GM23248 (cell line): ENCODE results near the gene CDH4. TPM values are rescaled to one million over a fixed set of nuclear protein-coding genes. Genes with fewer than 3 reads are reported as not detected.
"Not testable (repeated sequence)": the region's sequence is repeated elsewhere in the genome, so short reads cannot be mapped to it uniquely, and the experiment has no call there.

Experiments
- DNase-seq: peaks from one replicate; pipeline ENCODE4 v3.0.0-alpha.2; 2015
- H2AFZ ChIP-seq: fragments of 200-600 bp; sonication (generic); 2 replicates; pipeline ENCODE4 v1.6.1; 2016; ENCODE audit warnings: antibody characterized with exemption
- H3F3A ChIP-seq: fragments of 200-600 bp; sonication (generic); 2 replicates; pipeline ENCODE4 v1.6.1; 2016; ENCODE audit warnings: mild to moderate bottlenecking, antibody characterized with exemption, mixed run types; ENCODE audit not compliant: insufficient read depth
- H3K27ac ChIP-seq: fragments of 200-600 bp; sonication (generic); 2 replicates; pipeline ENCODE4 v1.5.1; 2016; ENCODE audit warnings: mild to moderate bottlenecking
- H3K27me3 ChIP-seq: fragments of 200-600 bp; sonication (generic); replicated peaks from 2 replicates; pipeline ENCODE4 v1.6.1; 2016; ENCODE audit warnings: mild to moderate bottlenecking; ENCODE audit not compliant: insufficient read depth
- H3K36me3 ChIP-seq: fragments of 200-600 bp; sonication (generic); 2 replicates; pipeline ENCODE4 v1.6.1; 2016; ENCODE audit warnings: low read depth, mild to moderate bottlenecking
- H3K4me1 ChIP-seq: fragments of 200-600 bp; sonication (generic); 2 replicates; pipeline ENCODE4 v1.6.1; 2016; ENCODE audit warnings: mild to moderate bottlenecking; ENCODE audit not compliant: insufficient read depth
- H3K4me2 ChIP-seq: fragments of 200-600 bp; sonication (generic); one replicate; pipeline ENCODE4 v1.6.1; 2016; ENCODE audit warnings: mild to moderate bottlenecking; ENCODE audit not compliant: unreplicated experiment
- H3K4me3 ChIP-seq: fragments of 200-600 bp; sonication (generic); 2 replicates; pipeline ENCODE4 v1.5.1; 2016; ENCODE audit warnings: mild to moderate bottlenecking
- H3K79me2 ChIP-seq: fragments of 200-600 bp; sonication (generic); 2 replicates; pipeline ENCODE4 v1.6.1; 2016; ENCODE audit warnings: mild to moderate bottlenecking; ENCODE audit not compliant: insufficient read depth
- H3K9ac ChIP-seq: fragments of 200-600 bp; sonication (generic); 2 replicates; pipeline ENCODE4 v1.6.1; 2016; ENCODE audit warnings: mild to moderate bottlenecking
- H3K9me2 ChIP-seq: fragments of 200-600 bp; sonication (generic); 2 replicates; pipeline ENCODE4 v1.6.1; 2016; ENCODE audit warnings: mixed run types, mild to moderate bottlenecking, moderate library complexity; ENCODE audit not compliant: insufficient read depth
- H3K9me3 ChIP-seq: fragments of 200-600 bp; sonication (generic); one replicate; pipeline ENCODE4 v1.6.1; 2017; ENCODE audit warnings: low read depth
- H4K20me1 ChIP-seq: fragments of 200-600 bp; sonication (generic); 2 replicates; pipeline ENCODE4 v1.6.0; 2016; ENCODE audit not compliant: insufficient read depth
- EZH2 ChIP-seq: fragments of 200-600 bp; sonication (generic); IDR thresholded peaks from 2 replicates; pipeline ENCODE4 v1.6.1; 2018; ENCODE audit warnings: antibody characterized with exemption, mild to moderate bottlenecking; ENCODE audit not compliant: insufficient read depth, poor library complexity, severe bottlenecking
- EZH2phosphoT487 ChIP-seq: fragments of 200-600 bp; sonication (generic); IDR thresholded peaks from 2 replicates; pipeline ENCODE4 v1.6.1; 2018; ENCODE audit warnings: antibody characterized with exemption, moderate library complexity, mild to moderate bottlenecking, low read depth; ENCODE audit not compliant: insufficient read depth
- WGBS, 2 experiments: methylation state at CpG; one replicate each; pipeline ENCODE4 v1.1.6; 2015 to 2017; ENCODE audit warnings: low lambda C conversion rate in 2 of 2, low coverage in 1 of 2; ENCODE audit errors: missing lambda C conversion rate in 2 of 2; 5-methylcytosine and 5-hydroxymethylcytosine counted together
- in situ Hi-C: fragments of 300-500 bp; cut with MboI; formaldehyde crosslinking; loops from 2 replicates; pipeline ENCODE4 v1.15.0; 2020
- polyA plus RNA-seq: library from polyadenylated mRNA; unstranded; fragments of >200 nt; fragmentation: Nextera tagmentation; extraction: Ambion mirVana; gene quantifications from 2 replicates; pipeline ENCODE4 v1.2.1, GENCODE V29; 2016
- total RNA-seq: library from RNA; depleted of rRNA; stranded (reverse); fragments of >200 nt; shearing (Covaris generic); gene quantifications from 2 replicates; pipeline ENCODE4 v1.2.3, GENCODE V29; 2014

CDH4 gene
- total and polyA plus RNA-seq, 2 experiments from 2014 or later: 1.1 to 3.9 TPM

GRCh38 chr20:61271312-61272231 is 19.5 kb downstream of the CDH4 start:
- Histone ChIP-seq H3K36me3 (no peaks in the 10 kb centered on the region), H3K9ac (no peak overlapping the region), H3K4me1 (no peaks in the 10 kb centered on the region), H3F3A (no peaks in the 10 kb centered on the region), H3K9me3 (no peaks in the 10 kb centered on the region), H3K4me3 (no peak overlapping the region), H2AFZ (no peak overlapping the region), H3K27me3 (no peaks in the 10 kb centered on the region), H3K4me2 (no peak overlapping the region), H3K9me2 (no peaks in the 10 kb centered on the region), H4K20me1 (no peaks in the 10 kb centered on the region), H3K27ac (no peak overlapping the region), H3K79me2 (no peaks in the 10 kb centered on the region)
- 47 to 52% methylated on average over 25 to 28 of the region's 28 CpGs for WGBS, 2 experiments
- in situ Hi-C loops: no loop called here
- TF ChIP-seq EZH2phosphoT487: no peak
- DNase-seq: no peak

- in situ Hi-C loops, H4K20me1 ChIP-seq: not testable (repeated sequence)
- 75% methylated on average over 7 of the region's 7 CpGs; no CpG with 5 or more reads in 1 of the 2 experiments for WGBS, 2 experiments
Measured at GRCh38 chr20:61273024-61273423, 21.0 kb downstream of the CDH4 start.

GRCh38 chr20:61273666-61274065 is 21.6 kb downstream of the CDH4 start:
- in situ Hi-C loops, H3K4me3 ChIP-seq, H3K27me3 ChIP-seq, H3K36me3 ChIP-seq, H3F3A ChIP-seq, H3K79me2 ChIP-seq, H4K20me1 ChIP-seq, H3K27ac ChIP-seq, H3K9me2 ChIP-seq, DNase-seq, H3K9ac ChIP-seq, H3K4me2 ChIP-seq, H3K9me3 ChIP-seq, H2AFZ ChIP-seq, H3K4me1 ChIP-seq: not testable (repeated sequence)
- WGBS, 2 experiments: 50 to 58% methylated on average over 1 of the region's 1 CpG

More at GRCh38 chr20:61273024-61273423, 21.0 kb downstream of the CDH4 start:
- not testable (repeated sequence) for H3K4me1 ChIP-seq, H3K36me3 ChIP-seq, DNase-seq, H3K27ac ChIP-seq, H3F3A ChIP-seq, H3K9me3 ChIP-seq, H3K27me3 ChIP-seq, H3K9ac ChIP-seq, H3K79me2 ChIP-seq, H3K4me3 ChIP-seq, H3K4me2 ChIP-seq, H2AFZ ChIP-seq, H3K9me2 ChIP-seq

GRCh38 chr20:61274326-61274725 is 22.3 kb downstream of the CDH4 start:
- Histone ChIP-seq H3F3A (no peaks in the 10 kb centered on the region), H3K27me3 (no peaks in the 10 kb centered on the region), H3K4me3 (no peak overlapping the region), H3K9ac (no peak overlapping the region), H3K36me3 (no peaks in the 10 kb centered on the region), H4K20me1 (no peaks in the 10 kb centered on the region), H3K79me2 (no peaks in the 10 kb centered on the region), H3K9me2 (no peaks in the 10 kb centered on the region), H3K4me2 (no peak overlapping the region), H3K9me3 (no peaks in the 10 kb centered on the region), H3K27ac (no peak overlapping the region), H3K4me1 (no peaks in the 10 kb centered on the region), H2AFZ (no peak overlapping the region)
- no peak for DNase-seq
- 78 to 88% methylated on average over 6 to 8 of the region's 8 CpGs for WGBS, 2 experiments
- no peak for TF ChIP-seq EZH2phosphoT487
- TF ChIP-seq EZH2: no peak
- in situ Hi-C loops: no loop called here

GRCh38 chr20:61278296-61278695 is 26.2 kb downstream of the CDH4 start:
- no peak overlapping the region for H3K4me2 ChIP-seq
- H3K27ac ChIP-seq: no peak overlapping the region
- H3K4me1 ChIP-seq: no peaks in the 10 kb centered on the region
- H3K4me3 ChIP-seq: no peak overlapping the region
- no peaks in the 10 kb centered on the region for H4K20me1 ChIP-seq
- H3K9me3 ChIP-seq: no peaks in the 10 kb centered on the region
- H3K79me2 ChIP-seq: no peaks in the 10 kb centered on the region
- no peak overlapping the region for H2AFZ ChIP-seq
- H3K36me3 ChIP-seq: no peaks in the 10 kb centered on the region
- no peaks in the 10 kb centered on the region for H3F3A ChIP-seq
- H3K27me3 ChIP-seq: no peaks in the 10 kb centered on the region
- WGBS, 2 experiments: 47 to 72% methylated on average over 4 of the region's 4 CpGs
- TF ChIP-seq EZH2phosphoT487 (no peak), EZH2 (no peak)
- no peaks in the 10 kb centered on the region for H3K9me2 ChIP-seq
- in situ Hi-C loops: no loop called here
- no peak for DNase-seq
- H3K9ac ChIP-seq: no peak overlapping the region
